Natural killer cell (primary cell): ENCODE results near the gene SYNE2. TPM values are rescaled to one million over a fixed set of nuclear protein-coding genes. Genes with fewer than 3 reads are reported as not detected.

Experiments
- ATAC-seq, 3 donors: fragments of 150-1000 bp in 2 of 3; fragments of 200-7000 bp in 1 of 3; cut with Tn5 transposase; 1 replicate in 1 of 3; 2 replicates in 2 of 3; pipeline ENCODE4 v1.10.0; 2021; ENCODE audit warnings: mild to moderate bottlenecking in 2 of 3, moderate library complexity in 2 of 3
- DNase-seq, 2 donors: peaks; one replicate each; pipeline versions ENCODE4 v3.0.0 to v3.0.0-alpha.2; 2013 to 2021; ENCODE audit warnings: mixed read lengths in 1 of 2
- H3K27ac ChIP-seq: one replicate; pipeline ENCODE4 v1.5.1; 2013; ENCODE audit warnings: mild to moderate bottlenecking, low read length
- H3K27me3 ChIP-seq: one replicate; pipeline ENCODE4 v1.6.1; 2013; ENCODE audit warnings: low read length; ENCODE audit not compliant: control insufficient read depth, insufficient read depth
- H3K36me3 ChIP-seq: one replicate; pipeline ENCODE4 v1.6.1; 2013; ENCODE audit warnings: low read length; ENCODE audit not compliant: control insufficient read depth, insufficient read depth
- H3K4me1 ChIP-seq: one replicate; pipeline ENCODE4 v1.6.1; 2013; ENCODE audit warnings: low read length; ENCODE audit not compliant: control insufficient read depth, insufficient read depth
- H3K4me3 ChIP-seq: one replicate; pipeline ENCODE4 v1.5.1; 2013; ENCODE audit warnings: low read length
- H3K9me3 ChIP-seq: one replicate; pipeline ENCODE4 v1.6.1; 2013; ENCODE audit warnings: low read length; ENCODE audit not compliant: control insufficient read depth, insufficient read depth
- H3K27ac Mint-ChIP-seq, 2 donors: one replicate each; pipeline ENCODE4 v1.8.0; 2022; ENCODE audit warnings: mild to moderate bottlenecking in 2 of 2, mixed read lengths in 2 of 2, moderate library complexity in 1 of 2
- H3K27me3 Mint-ChIP-seq, 2 donors: one replicate each; pipeline ENCODE4 v1.8.0; 2022; ENCODE audit warnings: low read depth in 2 of 2, mixed read lengths in 2 of 2
- H3K36me3 Mint-ChIP-seq: one replicate; pipeline ENCODE4 v1.8.0; 2022; ENCODE audit warnings: mixed read lengths
- H3K4me1 Mint-ChIP-seq, 2 donors: one replicate each; pipeline ENCODE4 v1.8.0; 2022; ENCODE audit warnings: mixed read lengths in 2 of 2
- H3K4me3 Mint-ChIP-seq: one replicate; pipeline ENCODE4 v1.8.0; 2022; ENCODE audit warnings: mild to moderate bottlenecking, moderate library complexity, mixed read lengths
- H3K9me3 Mint-ChIP-seq, 2 donors: one replicate each; pipeline ENCODE4 v1.8.0; 2022; ENCODE audit warnings: mixed read lengths in 2 of 2
- CTCF ChIP-seq: fragments of 200-600 bp; IDR thresholded peaks from one replicate; pipeline ENCODE4 v1.8.0; 2022; ENCODE audit warnings: antibody characterized with exemption
- WGBS: methylation state at CpG from one replicate; pipeline ENCODE4 v1.1.7; 2013; ENCODE audit warnings: missing lambda C conversion rate; ENCODE audit not compliant: insufficient coverage; 5-methylcytosine and 5-hydroxymethylcytosine counted together
- intact Hi-C: fragments of 100-400 bp; cut with micrococcal nuclease; formaldehyde crosslinking; loops from one replicate; pipeline ENCODE4 v1.14.2; 2022
- total RNA-seq, 4 donors: library from RNA; stranded (reverse); fragments of 120-200 nt in 1 of 4; gene quantifications; one replicate each; pipeline versions ENCODE4 v1.2.3 to v1.2.4, GENCODE V29; 2013 to 2022

The SYNE2 gene
- total RNA-seq, 3 donors from 2014 or later (not counting 1 experiment from before 2014, with no cell fraction given), result 325 to 434 (median 373) TPM

DNA sequence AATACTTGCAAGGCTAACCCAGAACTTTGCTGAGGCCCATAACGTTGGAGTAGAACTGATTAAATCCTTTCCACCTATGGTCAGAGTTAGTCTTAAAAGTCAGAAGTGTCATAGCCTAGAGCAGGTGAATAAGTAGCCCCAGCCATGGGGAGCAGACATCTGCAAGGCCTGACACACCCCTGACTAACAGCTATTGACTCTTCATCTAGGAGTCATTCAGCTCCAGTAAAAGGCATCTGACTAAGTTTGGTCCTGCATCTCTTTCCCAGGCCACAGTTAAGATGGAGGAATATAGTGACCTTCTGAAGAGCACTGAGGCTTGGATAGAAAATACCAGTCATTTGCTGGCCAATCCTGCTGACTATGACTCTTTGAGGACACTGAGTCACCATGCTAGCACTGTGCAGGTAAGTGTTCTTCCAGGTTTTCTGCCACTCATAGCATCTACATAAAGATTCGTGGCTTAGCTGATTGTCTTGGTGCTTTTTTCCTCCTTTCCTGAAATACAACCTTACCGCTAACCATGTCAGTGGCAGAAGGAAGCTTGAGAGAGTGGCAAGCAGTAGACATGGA is 228.5 kb downstream of the SYNE2 start:
- no peak for ATAC-seq
- peaks cover 23% of the 10 kb centered on the region for H3K36me3 Mint-ChIP-seq

DNA sequence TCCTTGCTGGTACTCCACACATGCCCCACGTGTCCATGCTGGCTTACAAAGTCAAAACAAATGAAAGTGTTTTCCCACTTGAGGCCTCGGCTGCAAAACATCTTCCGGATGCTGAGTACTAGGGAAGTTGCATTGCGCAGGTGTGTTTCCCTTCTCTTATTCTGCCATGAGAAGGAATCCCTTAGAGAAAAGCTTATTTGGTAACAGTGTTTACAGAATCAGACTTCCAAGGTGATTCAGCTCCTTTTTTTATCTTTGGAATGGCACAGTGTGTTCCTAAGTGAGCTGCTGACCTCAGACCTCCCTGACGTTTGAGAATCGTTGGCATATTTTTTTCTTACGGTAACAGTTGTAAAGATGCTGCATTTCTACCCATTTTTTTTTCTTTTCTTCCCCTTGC is 230.0 kb downstream of the SYNE2 start:
- ATAC-seq, result no peak
- Mint-ChIP-seq H3K9me3 (no peaks in the 10 kb centered on the region), H3K36me3 (peaks cover 23% of the 10 kb centered on the region), H3K4me1 (peaks cover 4 to 7% of the 10 kb centered on the region in 2 donors), H3K4me3 (no peak overlapping the region), H3K27ac (peak overlapping the region in 1 of 2 donors; percentile 18), H3K27me3 (no peaks in the 10 kb centered on the region)
- 84% methylated on average over 7 of the region's 7 CpGs for WGBS
- intact Hi-C loops, result no loop called here
- Histone ChIP-seq H3K4me3 (no peak overlapping the region), H3K9me3 (no peaks in the 10 kb centered on the region), H3K4me1 (no peaks in the 10 kb centered on the region), H3K27ac (no peak overlapping the region), H3K27me3 (no peaks in the 10 kb centered on the region), H3K36me3 (peaks cover 60% of the 10 kb centered on the region)
- TF ChIP-seq CTCF, result no peak
- no peak for DNase-seq

More for the DNA sequence above, 228.5 kb downstream of the SYNE2 start:
- H3K4me3 ChIP-seq, result no peak overlapping the region
- no peaks in the 10 kb centered on the region for H3K9me3 ChIP-seq
- no peaks in the 10 kb centered on the region for H3K4me1 ChIP-seq
- no peak for DNase-seq
- H3K9me3 Mint-ChIP-seq, result no peaks in the 10 kb centered on the region
- peaks cover 57% of the 10 kb centered on the region for H3K36me3 ChIP-seq
- TF ChIP-seq CTCF, result no peak
- H3K4me3 Mint-ChIP-seq, result no peak overlapping the region
- intact Hi-C loops, result no loop called here
- H3K27ac ChIP-seq, result no peak overlapping the region
- H3K4me1 Mint-ChIP-seq, result peaks cover 4 to 6% of the 10 kb centered on the region in 2 donors
- H3K27me3 ChIP-seq, result no peaks in the 10 kb centered on the region
- WGBS, result 100% methylated on average over 2 of the region's 3 CpGs
- no peak overlapping the region for H3K27ac Mint-ChIP-seq
- H3K27me3 Mint-ChIP-seq, result no peaks in the 10 kb centered on the region

- peaks cover 0 to 7% of the 10 kb centered on the region in 2 donors for H3K4me1 Mint-ChIP-seq
- H3K9me3 Mint-ChIP-seq, result no peaks in the 10 kb centered on the region
- Histone ChIP-seq H3K36me3 (peaks cover 64% of the 10 kb centered on the region), H3K27me3 (no peaks in the 10 kb centered on the region), H3K27ac (no peak overlapping the region), H3K9me3 (no peaks in the 10 kb centered on the region), H3K4me3 (no peak overlapping the region), H3K4me1 (no peaks in the 10 kb centered on the region)
- ATAC-seq (no peak), DNase-seq (no peak)
- TF ChIP-seq CTCF, result no peak
- peaks cover 6% of the 10 kb centered on the region for H3K36me3 Mint-ChIP-seq
- no peaks in the 10 kb centered on the region for H3K27me3 Mint-ChIP-seq
- no peak overlapping the region for H3K27ac Mint-ChIP-seq
- H3K4me3 Mint-ChIP-seq, result no peak overlapping the region
- intact Hi-C loops, result no loop called here
Observed at GRCh38 chr14:64088647-64088964, 235.8 kb downstream of the SYNE2 start.

DNA sequence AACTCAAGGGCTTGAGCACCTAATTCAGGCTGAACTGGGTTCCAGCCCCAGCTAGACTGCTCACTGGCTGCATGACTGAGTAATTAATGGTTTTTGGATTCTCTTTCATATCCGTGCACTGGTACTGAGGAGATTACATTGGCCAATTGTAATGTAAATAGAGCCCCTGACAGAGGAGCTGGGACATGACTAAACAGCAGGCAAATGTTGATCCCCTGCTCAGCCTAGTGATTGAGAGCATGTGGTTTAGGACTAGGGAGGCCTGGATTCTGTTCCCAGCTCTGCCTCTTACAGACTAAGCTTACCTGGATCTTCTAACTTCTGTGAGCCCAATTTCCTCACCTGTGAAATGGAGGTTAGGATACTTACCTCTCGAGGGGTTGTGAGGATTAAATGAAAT is 237.1 kb downstream of the SYNE2 start:
- ATAC-seq (no peak), DNase-seq (no peak)
- Histone ChIP-seq H3K27ac (no peak overlapping the region), H3K36me3 (peaks cover 58% of the 10 kb centered on the region), H3K4me3 (no peak overlapping the region), H3K9me3 (no peaks in the 10 kb centered on the region), H3K4me1 (no peaks in the 10 kb centered on the region), H3K27me3 (no peaks in the 10 kb centered on the region)
- Mint-ChIP-seq H3K4me3 (no peak overlapping the region), H3K27me3 (no peaks in the 10 kb centered on the region), H3K4me1 (peaks cover 0 to 7% of the 10 kb centered on the region in 2 donors), H3K36me3 (peaks cover 12% of the 10 kb centered on the region), H3K9me3 (no peaks in the 10 kb centered on the region), H3K27ac (no peak overlapping the region)
- no peak for TF ChIP-seq CTCF
- intact Hi-C loops, result no loop called here
- 96% methylated on average over 2 of the region's 2 CpGs for WGBS
